ENCODE data around the gene TPK1.

GRCh38 chr7:144826208-144826607 is 9.6 kb downstream of the TPK1 start:
- TF ChIP-seq EP300 (IDR thresholded peaks at IDR 0.05): no peak
- no peak for TF ChIP-seq POLR2AphosphoS5 (IDR thresholded peaks at IDR 0.05)
- TF ChIP-seq CTCF (IDR thresholded peaks at IDR 0.05): no peak
- no peak for TF ChIP-seq POLR2A (IDR thresholded peaks at IDR 0.05)

Measured in gastroesophageal sphincter (tissue), 3 donors.